Lower leg skin (tissue), 4 donors: ENCODE data around the gene LDLRAD2. TPM values are rescaled to one million over a fixed set of nuclear protein-coding genes. Genes with fewer than 3 reads are reported as not detected.

ENCODE experiments used
- DNase-seq, 2 donors: peaks; one replicate each; pipeline ENCODE4 v3.0.0-alpha.2; 2019; ENCODE audit warnings: low spot score in 2 of 2
- H3K4me3 ChIP-seq: fragments of 200-600 bp; sonication (generic); 2 replicates; pipeline ENCODE4 v1.5.1; 2017; ENCODE audit warnings: mild to moderate bottlenecking, low read depth; ENCODE audit not compliant: poor library complexity, severe bottlenecking
- CTCF ChIP-seq, 3 donors: fragments of 450-650 bp; IDR thresholded peaks; one replicate each; pipeline ENCODE4 v1.5.1; 2016; ENCODE audit warnings: antibody characterized with exemption in 3 of 3, mild to moderate bottlenecking in 3 of 3, moderate library complexity in 2 of 3
- POLR2A ChIP-seq, 2 donors: fragments of 450-650 bp; IDR thresholded peaks; one replicate each; pipeline ENCODE4 v1.6.1; 2016 to 2017; ENCODE audit warnings: antibody characterized with exemption in 2 of 2, mild to moderate bottlenecking in 1 of 2, moderate library complexity in 1 of 2
- WGBS, 2 donors: methylation state at CpG; one replicate each; pipeline ENCODE4 v1.1.5; 2018; 5-methylcytosine and 5-hydroxymethylcytosine counted together
- intact Hi-C: fragments of 100-400 bp; cut with DNase I; formaldehyde crosslinking; loops from one replicate; pipeline ENCODE4 v1.15.0; 2023; ENCODE audit warnings: low total_unique reads
- total RNA-seq, 4 donors: library from RNA; depleted of rRNA; stranded (reverse); fragments of >200 nt; gene quantifications; one replicate each; pipeline ENCODE4 v1.1.0, GENCODE V29; 2016

Gene LDLRAD2
- total RNA-seq, 4 donors from 2014 or later = 0.19 TPM; not detected in 3

GRCh38 chr1:21855257-21856096 lies 43.4 kb downstream of the LDLRAD2 start:
- intact Hi-C loops = no loop called here
- no peak overlapping the region for H3K4me3 ChIP-seq
- no peak for TF ChIP-seq CTCF (IDR thresholded peaks at IDR 0.05)
- no peak for TF ChIP-seq POLR2A (IDR thresholded peaks at IDR 0.05)
- WGBS, 2 donors = 86 to 90% methylated on average over 30 to 35 of the region's 35 CpGs
- DNase-seq = no peak

GRCh38 chr1:21857142-21857839 lies 45.2 kb downstream of the LDLRAD2 start:
- no peak for DNase-seq
- 85 to 87% methylated on average over 14 of the region's 14 CpGs for WGBS, 2 donors
- TF ChIP-seq POLR2A (IDR thresholded peaks at IDR 0.05) (no peak), CTCF (IDR thresholded peaks at IDR 0.05) (no peak)
- H3K4me3 ChIP-seq = no peak overlapping the region
- intact Hi-C loops = no loop called here

- WGBS, 2 donors = 74 to 85% methylated on average over 15 of the region's 15 CpGs
- no peak overlapping the region for H3K4me3 ChIP-seq
- TF ChIP-seq CTCF (IDR thresholded peaks at IDR 0.05) (no peak), POLR2A (IDR thresholded peaks at IDR 0.05) (no peak)
- DNase-seq = no peak
- intact Hi-C loops = no loop called here
These were observed 46.0 kb downstream of the LDLRAD2 start for GRCh38 chr1:21857840-21858670.

GRCh38 chr1:21859669-21860179 lies 47.7 kb downstream of the LDLRAD2 start:
- intact Hi-C loops = no loop called here
- no peak for TF ChIP-seq POLR2A (IDR thresholded peaks at IDR 0.05)
- no peak for TF ChIP-seq CTCF (IDR thresholded peaks at IDR 0.05)
- no peak for DNase-seq
- whole genome bisulfite sequencing, 2 donors = 95% methylated on average over 8 to 9 of the region's 10 CpGs
- H3K4me3 ChIP-seq = no peak overlapping the region

GRCh38 chr1:21860971-21861370 lies 48.9 kb downstream of the LDLRAD2 start:
- no peak for DNase-seq
- no peak for TF ChIP-seq POLR2A (IDR thresholded peaks at IDR 0.05)
- TF ChIP-seq CTCF (IDR thresholded peaks at IDR 0.05) = no peak
- intact Hi-C loops = no loop called here
- 95 to 97% methylated on average over 3 of the region's 3 CpGs for WGBS, 2 donors
- H3K4me3 ChIP-seq = no peak overlapping the region
